ENCODE results near the gene ABRACL.
"Not testable (repeated sequence)": the region's sequence is repeated elsewhere in the genome, so short reads cannot be mapped to it uniquely, and the experiment has no call there.

DNA sequence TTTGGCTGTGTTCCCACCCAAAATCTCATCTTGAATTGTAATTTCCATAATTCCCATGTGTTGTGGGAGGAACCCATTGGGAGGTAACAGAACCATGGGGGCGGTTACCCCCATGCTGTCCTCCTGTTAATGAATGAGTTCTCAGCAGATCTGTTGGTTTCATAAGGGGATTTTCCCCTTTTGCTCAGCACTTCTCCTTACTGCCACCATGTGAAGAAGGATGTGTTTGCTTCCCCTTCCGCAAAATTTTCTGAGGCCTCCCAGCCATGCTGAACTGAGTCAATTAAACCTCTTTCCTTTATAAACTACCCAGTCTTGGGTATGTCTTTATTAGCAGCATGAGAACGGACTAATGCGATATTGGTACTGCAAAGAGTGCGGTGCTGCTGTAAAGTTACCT lies 35.6 kb upstream of the ABRACL start:
- TF ChIP-seq, protein P1, sequence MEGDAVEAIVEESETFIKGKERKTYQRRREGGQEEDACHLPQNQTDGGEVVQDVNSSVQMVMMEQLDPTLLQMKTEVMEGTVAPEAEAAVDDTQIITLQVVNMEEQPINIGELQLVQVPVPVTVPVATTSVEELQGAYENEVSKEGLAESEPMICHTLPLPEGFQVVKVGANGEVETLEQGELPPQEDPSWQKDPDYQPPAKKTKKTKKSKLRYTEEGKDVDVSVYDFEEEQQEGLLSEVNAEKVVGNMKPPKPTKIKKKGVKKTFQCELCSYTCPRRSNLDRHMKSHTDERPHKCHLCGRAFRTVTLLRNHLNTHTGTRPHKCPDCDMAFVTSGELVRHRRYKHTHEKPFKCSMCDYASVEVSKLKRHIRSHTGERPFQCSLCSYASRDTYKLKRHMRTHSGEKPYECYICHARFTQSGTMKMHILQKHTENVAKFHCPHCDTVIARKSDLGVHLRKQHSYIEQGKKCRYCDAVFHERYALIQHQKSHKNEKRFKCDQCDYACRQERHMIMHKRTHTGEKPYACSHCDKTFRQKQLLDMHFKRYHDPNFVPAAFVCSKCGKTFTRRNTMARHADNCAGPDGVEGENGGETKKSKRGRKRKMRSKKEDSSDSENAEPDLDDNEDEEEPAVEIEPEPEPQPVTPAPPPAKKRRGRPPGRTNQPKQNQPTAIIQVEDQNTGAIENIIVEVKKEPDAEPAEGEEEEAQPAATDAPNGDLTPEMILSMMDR (IDR thresholded peaks at IDR 0.05; ENCODE audit: low read length), result not testable (repeated sequence)
- not testable (repeated sequence) for TF ChIP-seq EZH2phosphoT487 (IDR thresholded peaks at IDR 0.05; ENCODE audit: low read length); EZH2 (optimal IDR thresholded peaks at IDR 0.05; ENCODE audit: low read depth, low read length)
